Umbilical cord (tissue), 2 donors: ENCODE results near the gene PRKCI. TPM values are rescaled to one million over a fixed set of nuclear protein-coding genes. Genes with fewer than 3 reads are reported as not detected.
A peak's percentile ranks its signal among the peaks of the same experiment; 100 is the strongest.
"Not testable (repeated sequence)": the region's sequence is repeated elsewhere in the genome, so short reads cannot be mapped to it uniquely, and the experiment has no call there.

Experiments
- DNase-seq: peaks from one replicate; pipeline ENCODE4 v3.0.0-alpha.2; 2015; ENCODE audit warnings: low spot score
- total RNA-seq: library from RNA; depleted of rRNA; stranded (reverse); fragments of >200 nt; gene quantifications from one replicate; pipeline ENCODE4 v1.2.3, GENCODE V29; 2014; ENCODE audit warnings: low replicate concordance; ENCODE audit not compliant: insufficient read depth

PRKCI gene
- total RNA-seq, 1 donor from 2014 or later: 65.5 TPM

GRCh38 chr3:170222647-170223541 is 670 bp downstream of the PRKCI start:
- DNase-seq: peak; percentile 44

- DNase-seq: no peak
Measured at GRCh38 chr3:170225166-170225565, 2.9 kb downstream of the PRKCI start.

GRCh38 chr3:170226426-170226960 is 4.3 kb downstream of the PRKCI start:
- peak; percentile 8 for DNase-seq

DNA sequence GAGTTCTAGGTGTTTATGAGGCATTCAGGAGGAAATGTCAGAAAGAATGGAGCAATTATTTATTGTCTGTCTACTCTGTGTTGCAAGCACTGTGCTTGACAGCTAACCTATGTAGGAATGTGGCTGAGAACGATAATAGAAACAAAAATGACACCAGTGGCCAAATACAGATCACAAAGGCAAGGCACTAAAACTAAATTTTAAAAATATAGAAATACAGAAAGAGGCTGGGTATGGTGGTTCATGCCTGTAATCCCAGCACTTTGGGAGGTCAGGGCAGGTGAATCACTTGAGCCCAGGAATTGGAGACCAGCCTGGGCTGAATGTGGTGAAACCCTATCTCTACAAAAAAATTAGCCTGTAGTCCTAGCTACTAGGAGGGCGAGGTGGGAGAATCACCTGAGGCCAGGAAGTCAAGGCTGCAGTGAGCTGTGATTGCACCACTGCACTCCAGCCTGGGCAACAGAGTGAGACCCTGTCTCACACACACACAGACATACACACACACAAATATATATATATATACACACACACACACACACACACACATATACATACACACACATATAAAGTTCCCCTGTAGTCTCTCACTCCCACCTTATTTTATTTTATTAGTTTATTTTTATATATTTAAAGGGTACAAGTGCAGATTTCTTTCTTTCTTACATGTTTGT is 6.0 kb downstream of the PRKCI start:
- no peak for DNase-seq

DNA sequence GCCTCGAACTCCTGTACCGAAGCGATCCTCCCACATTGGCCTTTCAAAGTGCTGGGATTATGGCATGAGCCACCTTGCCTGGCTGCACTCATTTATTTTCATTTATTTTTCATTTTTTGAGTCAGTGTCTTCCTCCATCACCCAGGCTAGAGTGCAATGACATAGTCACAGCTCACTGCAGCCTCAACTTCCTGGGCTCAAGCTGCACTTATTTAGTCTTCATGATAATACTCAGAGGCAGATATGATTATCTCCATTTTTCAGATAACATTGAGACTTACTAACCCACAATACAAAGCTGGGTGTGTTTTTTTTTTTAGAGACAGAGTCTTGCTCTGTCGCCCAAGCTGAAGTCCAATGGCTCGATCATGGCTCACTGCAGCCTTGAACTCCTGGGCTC is 10.0 kb downstream of the PRKCI start:
- DNase-seq: no peak

GRCh38 chr3:170233530-170233929 is 11.3 kb downstream of the PRKCI start:
- DNase-seq: peak; percentile 73

DNA sequence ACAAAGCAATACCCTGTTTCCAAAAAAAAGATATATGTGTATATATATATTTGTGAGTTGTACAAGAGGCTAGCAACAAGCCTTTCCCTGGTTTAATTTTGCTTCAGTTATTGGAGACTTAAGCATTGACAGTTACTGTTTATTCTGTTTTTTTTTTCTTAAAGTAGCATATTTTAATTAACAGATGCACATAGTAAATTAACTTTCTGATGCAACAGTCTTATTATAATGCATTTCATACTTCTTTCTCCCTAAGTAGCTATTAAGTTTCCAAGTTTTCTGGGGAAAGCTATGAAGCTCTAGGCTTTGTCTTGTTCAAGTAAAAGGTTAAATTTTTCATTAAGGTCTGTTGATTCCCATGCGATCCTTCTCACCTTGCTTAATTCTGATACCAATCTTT is 17.9 kb downstream of the PRKCI start:
- DNase-seq: no peak

- DNase-seq: peak; percentile 3
Measured at GRCh38 chr3:170240671-170241070, 18.4 kb downstream of the PRKCI start.

- no peak for DNase-seq
Measured at GRCh38 chr3:170244576-170244975, 22.4 kb downstream of the PRKCI start.

- DNase-seq: no peak
Measured at GRCh38 chr3:170247875-170248274, 25.7 kb downstream of the PRKCI start.

- DNase-seq: no peak
Measured at GRCh38 chr3:170256597-170256996, 34.4 kb downstream of the PRKCI start.

GRCh38 chr3:170257145-170257544 is 34.9 kb downstream of the PRKCI start:
- DNase-seq: no peak

- no peak for DNase-seq
Measured at GRCh38 chr3:170258105-170258487, 35.9 kb downstream of the PRKCI start.

DNA sequence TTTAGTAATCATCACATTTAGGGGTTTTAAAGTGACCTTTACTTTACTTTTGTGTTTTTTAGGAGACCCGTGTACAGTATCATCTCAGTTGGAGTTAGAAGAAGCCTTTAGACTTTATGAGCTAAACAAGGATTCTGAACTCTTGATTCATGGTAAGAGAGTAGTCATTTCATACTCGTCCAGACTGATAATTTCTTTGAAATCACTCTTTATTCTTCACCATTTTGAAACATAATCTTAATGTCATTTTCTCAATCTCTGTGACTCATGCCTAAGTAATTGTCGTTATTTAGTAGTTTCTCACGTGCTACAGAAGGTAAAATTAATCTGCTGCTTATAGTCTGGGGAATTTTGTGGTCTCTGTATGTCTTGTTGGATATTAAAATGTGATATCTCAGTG is 37.7 kb downstream of the PRKCI start:
- DNase-seq: no peak

- DNase-seq: no peak
Measured at GRCh38 chr3:170267793-170268192, 45.6 kb downstream of the PRKCI start.

DNA sequence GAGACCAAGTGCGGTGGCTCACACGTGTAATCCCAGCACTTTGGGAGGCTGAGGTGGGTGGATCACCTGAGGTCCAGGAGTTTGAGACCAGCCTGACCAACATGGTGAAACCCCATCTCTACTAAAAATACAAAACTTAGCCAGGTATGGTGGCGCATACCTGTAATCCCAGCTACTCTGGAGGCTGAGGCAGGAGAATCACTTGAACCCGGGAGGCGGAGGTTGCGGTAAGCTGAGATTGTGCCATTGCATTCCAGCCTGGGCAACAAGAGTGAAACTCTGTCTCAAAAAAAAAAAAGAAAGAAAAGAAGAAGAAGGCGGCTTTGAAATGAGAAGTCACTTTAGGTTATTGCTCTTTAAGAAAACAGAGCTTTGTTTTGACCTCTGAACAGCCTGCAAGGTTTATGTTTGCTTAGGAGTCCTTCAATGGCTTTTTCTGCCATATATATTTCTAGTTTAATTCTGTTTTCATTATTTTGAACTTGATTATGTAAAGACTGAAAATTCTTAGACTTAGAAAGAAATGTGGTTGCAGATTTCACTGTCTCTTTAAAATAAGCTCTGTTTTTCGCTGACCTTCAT is 47.5 kb downstream of the PRKCI start:
- not testable (repeated sequence) for DNase-seq

DNA sequence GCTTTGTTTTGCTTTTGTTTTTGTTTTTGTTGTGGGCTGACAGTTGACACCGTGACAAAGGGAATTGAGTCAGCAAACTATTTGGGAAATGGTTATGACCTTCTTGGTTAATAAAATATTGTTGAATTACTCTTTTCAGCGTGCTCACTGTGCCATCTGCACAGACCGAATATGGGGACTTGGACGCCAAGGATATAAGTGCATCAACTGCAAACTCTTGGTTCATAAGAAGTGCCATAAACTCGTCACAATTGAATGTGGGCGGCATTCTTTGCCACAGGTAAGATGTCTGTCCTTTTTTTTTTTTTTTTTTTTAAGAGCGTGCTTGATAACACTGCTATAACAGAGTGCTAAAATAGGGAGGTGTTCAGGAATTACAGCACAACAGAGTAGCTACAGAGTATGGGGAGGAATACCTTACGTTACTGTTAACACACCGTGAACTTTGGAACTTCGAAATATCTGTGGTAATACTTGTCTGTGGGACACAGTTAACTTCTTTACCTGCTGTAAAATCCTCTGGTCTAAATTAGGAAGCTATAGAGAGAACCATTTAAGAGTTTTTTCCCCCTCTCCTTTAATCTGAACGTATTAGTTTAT is 48.2 kb downstream of the PRKCI start:
- DNase-seq: no peak

DNA sequence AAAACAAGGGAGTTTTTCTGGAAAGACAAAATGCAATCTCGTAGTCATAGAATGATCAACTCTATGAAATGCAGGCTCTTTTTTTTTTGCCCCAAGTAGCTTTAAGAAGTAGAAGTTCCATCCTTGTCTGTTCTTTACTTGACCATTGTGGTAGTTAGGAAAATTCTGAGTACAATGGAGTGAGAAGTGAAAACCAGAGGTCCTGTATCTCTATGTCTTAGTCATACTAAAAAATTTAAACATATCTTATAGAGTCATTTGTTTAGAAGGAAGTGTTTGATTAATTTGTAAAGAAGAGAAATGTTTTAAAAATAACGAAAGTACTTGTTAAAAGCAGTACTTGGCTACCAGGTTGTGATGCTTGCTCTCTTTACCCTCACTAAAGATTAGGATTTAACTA is 52.4 kb downstream of the PRKCI start:
- no peak for DNase-seq

DNA sequence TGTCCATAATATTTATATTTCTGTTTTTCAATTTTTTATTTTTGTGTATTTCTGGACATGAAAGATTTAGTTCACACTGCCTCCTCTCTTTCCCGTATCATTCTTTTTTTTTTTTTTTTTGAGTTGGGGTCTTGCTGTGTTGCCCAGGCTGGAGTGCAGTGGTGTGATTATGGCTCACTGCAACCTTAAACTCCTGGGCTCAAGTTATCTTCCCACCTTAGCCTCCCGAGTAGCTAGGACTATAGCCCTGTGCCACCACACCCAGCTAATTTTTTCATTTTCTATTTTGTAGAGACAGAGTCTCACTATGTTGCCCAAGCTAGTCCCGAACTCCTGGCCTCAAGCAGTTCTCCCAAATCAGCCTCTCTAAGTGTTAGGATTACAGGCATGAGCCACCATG is 53.6 kb downstream of the PRKCI start:
- no peak for DNase-seq

DNA sequence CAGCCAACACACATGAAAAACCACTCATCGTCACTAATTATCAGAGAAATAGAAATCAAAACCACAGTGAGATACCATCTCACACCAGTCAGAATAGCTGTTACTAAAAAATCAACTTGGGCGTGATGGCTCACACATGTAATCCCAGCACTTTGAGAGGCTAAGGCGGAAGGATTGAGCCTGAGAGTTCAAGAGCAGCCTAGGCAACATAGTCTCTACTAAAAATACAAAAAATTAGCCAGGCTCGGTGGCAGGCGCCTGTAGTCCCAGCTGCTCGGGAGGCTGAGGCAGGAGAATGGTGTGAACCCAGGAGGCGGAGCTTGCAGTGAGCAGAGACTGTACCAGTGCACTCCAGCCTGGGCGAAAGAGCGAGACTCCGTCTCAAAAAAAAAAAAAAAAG is 55.1 kb downstream of the PRKCI start:
- DNase-seq: not testable (repeated sequence)

GRCh38 chr3:170277833-170278580 is 55.8 kb downstream of the PRKCI start:
- no peak for DNase-seq
